ENCODE data around the gene CDC20B.

- TF ChIP-seq, protein P1, sequence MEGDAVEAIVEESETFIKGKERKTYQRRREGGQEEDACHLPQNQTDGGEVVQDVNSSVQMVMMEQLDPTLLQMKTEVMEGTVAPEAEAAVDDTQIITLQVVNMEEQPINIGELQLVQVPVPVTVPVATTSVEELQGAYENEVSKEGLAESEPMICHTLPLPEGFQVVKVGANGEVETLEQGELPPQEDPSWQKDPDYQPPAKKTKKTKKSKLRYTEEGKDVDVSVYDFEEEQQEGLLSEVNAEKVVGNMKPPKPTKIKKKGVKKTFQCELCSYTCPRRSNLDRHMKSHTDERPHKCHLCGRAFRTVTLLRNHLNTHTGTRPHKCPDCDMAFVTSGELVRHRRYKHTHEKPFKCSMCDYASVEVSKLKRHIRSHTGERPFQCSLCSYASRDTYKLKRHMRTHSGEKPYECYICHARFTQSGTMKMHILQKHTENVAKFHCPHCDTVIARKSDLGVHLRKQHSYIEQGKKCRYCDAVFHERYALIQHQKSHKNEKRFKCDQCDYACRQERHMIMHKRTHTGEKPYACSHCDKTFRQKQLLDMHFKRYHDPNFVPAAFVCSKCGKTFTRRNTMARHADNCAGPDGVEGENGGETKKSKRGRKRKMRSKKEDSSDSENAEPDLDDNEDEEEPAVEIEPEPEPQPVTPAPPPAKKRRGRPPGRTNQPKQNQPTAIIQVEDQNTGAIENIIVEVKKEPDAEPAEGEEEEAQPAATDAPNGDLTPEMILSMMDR (IDR thresholded peaks at IDR 0.05) = no peak
- no peak for TF ChIP-seq POLR2A (IDR thresholded peaks at IDR 0.05)
Measured at GRCh38 chr5:55096182-55096581, 76.8 kb downstream of the CDC20B start.

Data from upper lobe of left lung (tissue), 4 donors.